NCI-H146 treated with DMSO at 0.1 percent for 48 hours (cell line): ENCODE measurements around the gene ERI3.

ENCODE experiments used
- DNase-seq: peaks from one replicate; lab custom pipeline; 2025; ENCODE audit not compliant: unreplicated experiment; lab: John Stamatoyannopoulos, UW

ERI3 gene

DNA sequence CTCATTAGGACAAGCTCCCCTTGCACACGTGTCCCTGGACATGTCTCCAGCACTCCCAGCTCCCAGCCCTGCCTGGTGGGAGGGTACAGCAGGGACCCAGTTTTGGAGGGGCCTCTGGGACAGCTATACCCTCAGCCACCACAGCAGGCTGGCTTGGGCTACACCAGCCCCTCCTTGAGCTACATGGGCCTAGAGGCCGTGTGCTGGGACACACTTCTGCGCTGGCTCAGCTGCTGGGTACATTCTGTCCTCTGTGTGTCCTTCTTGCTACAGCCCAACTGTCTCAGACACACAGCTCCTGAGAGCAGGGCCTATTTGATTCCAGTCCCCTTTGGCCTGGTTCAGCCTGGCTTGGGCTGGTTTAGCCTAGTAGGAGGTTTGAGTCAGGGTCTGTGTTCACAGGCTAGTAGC, 115.1 kb downstream of the ERI3 start:
- no peak for DNase-seq

DNA sequence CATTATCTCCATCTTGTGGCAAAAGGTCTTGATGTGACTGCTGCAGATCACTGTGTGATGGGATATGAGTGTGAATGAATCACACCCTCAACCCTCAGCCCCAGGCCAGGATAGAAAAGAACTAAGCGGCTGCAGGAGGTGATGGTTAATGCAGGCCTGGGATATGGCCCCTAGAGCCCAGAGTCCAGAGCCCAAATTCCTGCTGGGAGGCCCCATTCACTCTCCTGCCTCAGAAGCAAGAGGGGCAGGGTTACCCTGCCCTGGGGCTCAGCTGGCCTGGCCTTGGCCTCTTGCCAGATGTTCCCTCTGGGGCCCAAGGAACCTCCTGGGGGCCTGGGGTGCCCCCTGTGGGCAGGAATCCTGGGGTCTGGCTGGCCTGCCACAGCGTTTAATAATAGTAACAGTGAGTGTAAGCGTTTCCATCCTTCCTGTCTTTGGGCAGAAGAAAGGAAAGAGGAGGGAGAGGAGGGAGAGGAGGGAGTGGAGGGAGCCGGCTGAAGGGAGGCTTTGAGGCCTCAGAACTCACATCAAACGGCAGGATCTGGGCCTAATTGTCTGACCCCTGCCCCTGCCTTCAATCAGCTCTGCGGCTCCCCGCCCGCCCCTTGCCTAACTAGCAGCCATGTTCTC, 115.6 kb downstream of the ERI3 start:
- DNase-seq, result no peak

DNA sequence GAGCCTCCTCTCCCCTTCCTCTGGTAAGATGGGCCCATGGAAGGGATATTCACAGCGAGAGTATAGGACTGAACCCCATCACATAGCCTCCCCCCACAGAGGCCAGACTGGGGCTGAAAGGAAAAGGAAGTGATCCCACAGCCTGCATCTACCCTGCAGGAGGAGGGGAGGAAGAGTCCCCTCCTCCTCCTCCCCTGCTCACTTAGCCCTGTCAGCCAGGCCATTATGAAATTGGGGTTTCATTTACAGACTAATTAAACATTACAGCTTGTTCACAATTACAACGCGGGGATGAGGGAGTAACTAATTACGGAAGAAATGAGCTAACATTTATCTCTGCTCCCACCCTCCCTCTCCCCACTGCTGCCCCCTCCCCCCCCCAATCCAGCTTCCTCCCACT, 116.4 kb downstream of the ERI3 start:
- no peak for DNase-seq

- no peak for DNase-seq
These were observed 117.2 kb downstream of the ERI3 start for GRCh38 chr1:44237721-44238457.

DNA sequence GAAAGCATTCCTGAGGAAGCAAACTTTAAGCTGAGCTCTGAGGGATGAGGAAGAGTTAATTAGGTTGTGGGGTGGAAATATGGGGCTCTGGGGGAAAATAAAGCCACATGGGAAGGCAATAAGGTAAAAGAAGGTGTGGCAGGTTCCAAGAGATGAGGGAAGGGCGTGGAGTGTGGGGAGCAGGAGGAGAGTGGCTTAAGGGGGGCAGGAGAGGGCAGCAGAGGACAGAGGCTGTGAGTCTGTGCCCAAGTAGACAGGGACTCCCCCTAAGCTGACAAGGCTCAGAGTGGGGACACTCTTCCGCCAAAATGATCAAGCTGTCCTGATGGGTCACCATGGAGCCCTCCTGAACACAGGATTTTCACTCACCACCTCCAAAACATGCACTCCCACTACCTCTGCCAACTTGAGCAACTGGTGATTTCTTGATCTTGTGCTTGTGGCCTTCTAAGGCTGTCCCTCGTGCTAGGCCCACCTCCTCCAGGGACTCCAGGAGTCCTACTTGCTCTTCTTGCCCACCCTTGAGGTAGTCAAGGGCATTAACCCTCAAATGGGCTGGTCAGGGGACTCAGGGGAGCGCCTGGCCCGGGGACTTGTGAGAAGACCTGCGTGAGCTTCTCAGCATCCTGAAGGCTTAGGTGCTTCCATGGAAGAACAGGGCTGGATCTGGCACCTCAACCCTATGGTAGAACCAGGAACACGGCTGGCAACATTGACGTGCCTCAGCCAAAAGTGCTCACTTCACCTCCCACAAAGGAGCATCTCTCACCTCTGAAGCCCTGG, 118.4 kb downstream of the ERI3 start:
- no peak for DNase-seq

- no peak for DNase-seq
These were observed 119.2 kb downstream of the ERI3 start for GRCh38 chr1:44235808-44236207.

DNA sequence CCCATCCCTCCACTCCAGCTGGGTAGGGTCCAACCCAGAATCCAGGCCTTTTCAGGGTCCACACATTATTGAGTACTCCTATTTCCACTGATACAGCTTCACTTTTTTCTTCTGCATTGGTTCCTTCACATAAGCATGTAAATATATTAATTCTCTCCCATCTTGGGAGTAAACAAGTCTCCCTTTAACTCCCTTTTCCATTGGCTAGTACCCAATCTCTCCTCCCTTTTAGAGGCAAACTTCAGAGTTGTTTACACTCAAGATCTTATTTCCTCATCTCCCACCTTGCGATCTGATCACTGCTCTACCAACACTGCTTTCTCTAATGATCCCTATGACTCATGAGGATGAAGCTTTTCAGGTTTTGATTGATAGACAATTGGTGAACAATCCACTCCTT, 121.5 kb downstream of the ERI3 start:
- DNase-seq, result no peak

GRCh38 chr1:44230796-44231195, 124.3 kb downstream of the ERI3 start:
- DNase-seq, result no peak

- no peak for DNase-seq
These were observed 125.5 kb downstream of the ERI3 start for GRCh38 chr1:44229435-44230167.

- DNase-seq, result no peak
These were observed 126.8 kb downstream of the ERI3 start for GRCh38 chr1:44228218-44228617.

DNA sequence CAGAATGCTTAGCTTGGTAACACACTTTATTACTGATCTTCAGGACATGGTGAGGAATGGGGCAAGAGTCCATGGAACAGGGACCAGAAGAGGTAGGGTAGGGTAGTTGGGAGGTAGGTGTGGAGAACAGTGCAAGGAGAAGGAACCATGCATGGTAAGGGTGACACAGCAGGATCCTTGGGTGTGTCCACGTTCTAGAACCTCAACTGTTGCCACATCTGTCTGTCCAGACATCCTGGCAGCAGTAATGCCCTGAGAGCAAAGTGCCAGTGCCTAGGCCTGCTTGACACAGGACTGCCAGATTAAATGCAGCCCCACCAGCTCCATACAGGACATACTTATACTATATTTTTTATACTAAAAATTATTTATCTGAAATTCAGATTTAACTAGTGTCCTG, 127.8 kb downstream of the ERI3 start:
- DNase-seq, result no peak

DNA sequence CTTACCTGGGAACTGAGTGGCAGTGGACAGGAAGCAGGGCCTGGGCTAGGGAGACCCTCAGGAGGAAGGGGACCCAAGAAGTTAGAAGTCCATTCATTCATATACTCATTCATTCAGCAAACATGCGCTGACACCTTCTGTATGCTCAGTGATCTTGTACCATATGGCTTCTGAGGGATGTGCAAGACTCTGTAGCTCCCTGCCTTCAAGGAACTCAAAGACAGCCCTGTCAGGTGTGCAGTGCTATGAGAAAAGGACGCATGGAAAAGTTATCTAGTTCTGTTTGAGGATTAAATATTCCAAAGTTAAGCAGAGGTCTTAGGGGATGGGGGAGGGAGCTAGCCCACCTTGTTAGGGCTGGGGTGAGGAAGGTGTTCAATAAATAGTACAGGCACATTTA, 129.3 kb downstream of the ERI3 start:
- no peak for DNase-seq

GRCh38 chr1:44223187-44223610, 131.9 kb downstream of the ERI3 start:
- DNase-seq, result no peak

DNA sequence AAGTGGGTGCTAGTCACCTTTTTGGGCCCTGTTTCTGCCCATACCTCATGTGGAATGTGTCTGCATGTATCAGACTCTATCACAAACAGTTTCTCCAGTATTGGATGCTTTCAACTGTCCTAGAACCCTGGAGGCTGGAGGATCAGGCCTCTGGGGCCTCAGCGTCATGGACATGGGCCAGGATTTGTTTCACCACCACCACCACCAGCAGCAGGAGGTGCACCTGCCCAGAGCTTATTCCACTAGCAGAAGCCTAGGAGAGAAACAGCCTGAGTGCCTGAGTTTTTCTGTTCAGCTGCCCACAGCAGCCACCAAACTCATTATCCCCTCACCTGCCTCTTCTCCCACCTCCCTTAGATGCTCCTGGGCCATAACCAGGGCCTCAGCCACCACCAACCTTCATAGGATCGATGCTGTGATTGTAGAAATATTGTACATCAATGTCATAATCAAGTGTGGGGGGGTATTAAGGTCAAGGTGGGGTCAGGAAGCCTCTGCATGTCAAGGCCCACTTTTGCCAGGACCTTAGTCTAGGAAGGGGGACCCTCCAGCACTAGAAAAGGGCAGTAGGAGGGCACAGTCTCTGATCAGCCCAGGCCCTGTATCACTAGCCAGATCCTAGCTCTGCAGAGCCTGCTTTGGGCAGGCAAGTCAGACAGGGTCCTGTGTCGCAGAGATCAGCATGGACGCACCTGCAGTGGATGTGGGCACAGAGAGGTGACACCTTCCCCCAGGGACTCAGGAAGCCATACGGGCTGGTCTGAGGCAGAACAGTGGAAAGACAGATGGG, 132.5 kb downstream of the ERI3 start:
- DNase-seq, result no peak

DNA sequence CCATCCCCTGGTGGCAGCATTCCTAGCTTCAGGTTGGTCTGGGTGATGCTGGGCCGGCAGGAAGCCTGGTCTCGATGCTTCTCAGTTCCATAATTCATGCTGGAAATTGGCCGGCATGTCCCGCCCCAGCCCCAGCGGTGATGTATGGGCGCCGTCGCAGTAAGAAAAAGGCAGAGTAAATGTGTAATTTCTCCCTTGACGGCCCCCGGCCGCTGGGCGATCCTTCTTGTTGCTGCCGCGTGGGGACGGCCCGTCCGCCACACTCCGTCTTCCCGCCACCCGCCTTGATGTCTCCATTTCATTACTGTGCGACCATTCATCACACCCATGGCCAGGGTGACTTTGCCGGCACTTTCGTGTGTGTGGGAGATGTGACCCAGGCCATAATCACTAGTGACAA, 133.3 kb downstream of the ERI3 start:
- no peak for DNase-seq

DNA sequence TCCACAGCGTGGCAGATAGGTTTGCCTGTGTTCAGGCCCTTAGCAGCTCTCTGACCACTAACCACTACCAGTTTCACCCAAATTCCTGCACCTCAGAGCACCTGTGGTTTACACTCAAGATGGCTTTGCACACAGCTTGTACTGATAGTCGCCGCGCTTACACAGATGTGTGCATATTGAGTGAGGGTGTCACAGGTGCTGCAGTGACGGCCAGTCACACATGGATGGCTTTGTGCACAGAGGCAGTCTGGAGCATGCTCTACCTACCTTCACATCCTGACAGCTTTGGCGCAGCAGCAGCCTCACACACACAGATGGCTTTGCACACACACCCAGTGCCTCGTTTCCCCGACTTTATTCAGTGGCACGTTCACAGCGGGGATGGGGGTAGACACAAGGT, 134.3 kb downstream of the ERI3 start:
- DNase-seq, result no peak

DNA sequence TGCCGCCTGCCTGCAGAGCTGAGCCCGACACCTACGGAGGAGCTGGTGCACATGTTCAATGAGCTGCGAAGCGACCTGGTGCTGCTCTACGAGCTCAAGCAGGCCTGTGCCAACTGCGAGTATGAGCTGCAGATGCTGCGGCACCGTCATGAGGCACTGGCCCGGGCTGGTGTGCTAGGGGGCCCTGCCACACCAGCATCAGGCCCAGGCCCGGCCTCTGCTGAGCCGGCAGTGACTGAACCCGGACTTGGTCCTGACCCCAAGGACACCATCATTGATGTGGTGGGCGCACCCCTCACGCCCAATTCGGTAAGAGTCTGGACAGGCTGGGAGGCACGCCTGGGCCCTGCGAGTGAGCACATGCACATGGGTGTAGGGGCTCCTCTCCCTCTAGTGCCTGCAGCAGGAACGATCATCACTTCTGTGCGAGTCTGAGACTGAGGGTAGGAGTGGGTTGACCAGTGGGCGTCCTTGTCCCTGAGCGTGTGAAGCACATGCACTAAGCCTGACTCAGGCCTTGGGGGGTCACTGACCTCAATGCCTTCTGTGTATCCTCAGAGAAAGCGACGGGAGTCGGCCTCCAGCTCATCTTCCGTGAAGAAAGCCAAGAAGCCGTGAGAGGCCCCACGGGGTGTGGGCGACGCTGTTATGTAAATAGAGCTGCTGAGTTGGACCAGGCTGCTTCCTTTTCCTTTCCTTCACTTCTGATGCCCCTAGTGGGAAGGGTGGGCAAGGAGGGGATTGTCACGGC, 134.9 kb downstream of the ERI3 start:
- no peak for DNase-seq

DNA sequence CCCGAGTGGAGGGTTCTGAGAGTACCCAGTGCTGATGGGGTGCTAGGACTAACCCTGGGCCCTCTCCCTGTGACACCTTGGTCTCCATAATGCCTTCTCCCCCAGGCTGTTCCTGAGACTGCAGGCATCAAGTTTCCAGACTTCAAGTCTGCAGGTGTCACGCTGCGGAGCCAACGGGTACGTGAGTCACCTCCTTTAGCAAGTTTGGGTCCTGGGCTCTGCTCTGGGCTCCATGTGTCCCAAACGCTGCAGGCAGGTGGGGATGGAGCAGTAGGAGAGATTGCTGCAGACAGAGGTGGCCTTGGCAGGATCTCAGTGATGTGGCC, 135.8 kb downstream of the ERI3 start:
- DNase-seq, result no peak

DNA sequence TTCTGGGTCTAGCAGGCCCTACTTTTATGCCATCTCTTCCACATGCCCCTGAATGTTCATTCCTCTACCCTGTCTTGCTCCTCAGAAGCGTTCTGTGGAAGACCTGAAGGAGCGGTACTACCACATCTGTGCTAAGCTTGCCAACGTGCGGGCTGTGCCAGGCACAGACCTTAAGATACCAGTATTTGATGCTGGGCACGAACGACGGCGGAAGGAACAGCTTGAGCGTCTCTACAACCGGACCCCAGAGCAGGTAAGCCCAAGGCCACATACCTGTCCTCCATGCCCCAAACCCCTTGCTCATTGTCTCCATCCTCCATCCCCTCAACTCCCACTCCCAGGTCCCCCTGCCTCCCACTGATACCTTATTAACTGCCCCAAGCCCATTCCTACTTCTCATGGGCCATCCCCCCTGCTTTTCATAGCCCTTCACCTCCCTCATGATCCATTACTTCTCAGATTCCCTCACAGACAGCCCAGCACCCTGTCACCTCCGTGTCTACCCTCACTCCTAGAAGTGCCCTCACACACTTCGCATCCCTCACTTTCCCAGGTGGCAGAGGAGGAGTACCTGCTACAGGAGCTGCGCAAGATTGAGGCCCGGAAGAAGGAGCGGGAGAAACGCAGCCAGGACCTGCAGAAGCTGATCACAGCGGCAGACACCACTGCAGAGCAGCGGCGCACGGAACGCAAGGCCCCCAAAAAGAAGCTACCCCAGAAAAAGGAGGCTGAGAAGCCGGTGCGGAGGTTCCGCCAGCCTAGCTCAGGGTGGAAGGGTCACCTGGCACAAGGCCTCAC, 136.4 kb downstream of the ERI3 start:
- no peak for DNase-seq
